H9 (cell line): Measurements from ENCODE around the gene COL5A2. TPM values are rescaled to one million over a fixed set of nuclear protein-coding genes. Genes with fewer than 3 reads are reported as not detected.

Experiments used
- DNase-seq: peaks from one replicate; pipeline ENCODE4 v3.0.0-alpha.2; 2017
- H2AFZ ChIP-seq: one replicate; pipeline ENCODE4 v1.6.1; 2013; ENCODE audit warnings: mild to moderate bottlenecking, low read length, control low read depth, moderate library complexity
- H2AK5ac ChIP-seq: 2 replicates; pipeline ENCODE4 v1.6.1; 2013; ENCODE audit warnings: low read length, control low read depth, mixed read lengths; ENCODE audit not compliant: insufficient read length
- H2BK120ac ChIP-seq: one replicate; pipeline ENCODE4 v1.6.1; 2013; ENCODE audit warnings: low read depth, mild to moderate bottlenecking, low read length, control low read depth, inconsistent platforms; ENCODE audit not compliant: poor library complexity, severe bottlenecking
- H2BK12ac ChIP-seq: 2 replicates; pipeline ENCODE4 v1.6.1; 2013; ENCODE audit warnings: low read length, control low read depth, mixed read lengths, low read depth; ENCODE audit not compliant: insufficient read length
- H2BK15ac ChIP-seq: 2 replicates; pipeline ENCODE4 v1.6.1; 2013; ENCODE audit warnings: low read depth, low read length, control low read depth
- H2BK20ac ChIP-seq: one replicate; pipeline ENCODE4 v1.6.1; 2013; ENCODE audit warnings: low read depth, mild to moderate bottlenecking, low read length, control low read depth, inconsistent platforms; ENCODE audit not compliant: poor library complexity, severe bottlenecking
- H2BK5ac ChIP-seq: 2 replicates; pipeline ENCODE4 v1.6.1; 2013; ENCODE audit warnings: low read length, control low read depth, mixed read lengths; ENCODE audit not compliant: insufficient read length
- H3K14ac ChIP-seq: 2 replicates; pipeline ENCODE4 v1.6.1; 2013; ENCODE audit warnings: low read length, control low read depth; ENCODE audit not compliant: insufficient read depth
- H3K18ac ChIP-seq: 2 replicates; pipeline ENCODE4 v1.6.1; 2013; ENCODE audit warnings: low read depth, mild to moderate bottlenecking, mixed read lengths, low read length, control low read depth; ENCODE audit not compliant: insufficient read length
- H3K23ac ChIP-seq: 2 replicates; pipeline ENCODE4 v1.6.1; 2013; ENCODE audit warnings: low read length, control low read depth, mixed read lengths, low read depth; ENCODE audit not compliant: insufficient read length
- H3K23me2 ChIP-seq: 2 replicates; pipeline ENCODE4 v1.6.1; 2013; ENCODE audit warnings: low read depth, mild to moderate bottlenecking, mixed read lengths, low read length, control low read depth; ENCODE audit not compliant: insufficient read length, poor library complexity, severe bottlenecking
- H3K27ac ChIP-seq: 2 replicates; pipeline ENCODE4 v1.5.1; 2013; ENCODE audit warnings: low read length, control low read depth, mixed read lengths, low read depth; ENCODE audit not compliant: insufficient read length
- H3K27me3 ChIP-seq: 2 replicates; pipeline ENCODE4 v1.6.1; 2013; ENCODE audit warnings: low read length, control low read depth, inconsistent platforms; ENCODE audit not compliant: insufficient read depth
- H3K4ac ChIP-seq: 2 replicates; pipeline ENCODE4 v1.6.1; 2013; ENCODE audit warnings: low read depth, mild to moderate bottlenecking, control low read depth, inconsistent platforms, low read length, moderate library complexity
- H3K4me1 ChIP-seq: 2 replicates; pipeline ENCODE4 v1.6.1; 2013; ENCODE audit warnings: low read length, control low read depth, inconsistent platforms; ENCODE audit not compliant: insufficient read depth
- H3K4me2 ChIP-seq: 2 replicates; pipeline ENCODE4 v1.6.1; 2013; ENCODE audit warnings: low read length, control low read depth, mixed read lengths; ENCODE audit not compliant: insufficient read length, insufficient read depth
- H3K56ac ChIP-seq: 2 replicates; pipeline ENCODE4 v1.6.1; 2013; ENCODE audit warnings: low read depth, mild to moderate bottlenecking, mixed read lengths, low read length, control low read depth; ENCODE audit not compliant: insufficient read length
- H3K79me1 ChIP-seq: 2 replicates; pipeline ENCODE4 v1.6.1; 2013; ENCODE audit warnings: low read depth, mild to moderate bottlenecking, moderate library complexity, low read length, control low read depth, inconsistent platforms; ENCODE audit not compliant: insufficient read depth, poor library complexity, severe bottlenecking
- H3K79me2 ChIP-seq: 2 replicates; pipeline ENCODE4 v1.6.1; 2013; ENCODE audit warnings: low read length, control low read depth, inconsistent platforms; ENCODE audit not compliant: insufficient read depth
- H3K9ac ChIP-seq: 2 replicates; pipeline ENCODE4 v1.6.1; 2013; ENCODE audit warnings: low read length, control low read depth, mixed read lengths; ENCODE audit not compliant: insufficient read length; ENCODE audit errors: extremely low read depth
- H3K9me3 ChIP-seq: one replicate; pipeline ENCODE4 v1.6.1; 2013; ENCODE audit warnings: low read depth, low read length, inconsistent platforms; ENCODE audit not compliant: control insufficient read depth
- H3T11ph ChIP-seq: one replicate; pipeline ENCODE4 v1.6.1; 2013; ENCODE audit warnings: mild to moderate bottlenecking, low read length, control low read depth, inconsistent platforms
- H4K20me1 ChIP-seq: one replicate; pipeline ENCODE4 v1.6.1; 2013; ENCODE audit not compliant: control insufficient read depth, insufficient read length, insufficient read depth
- H4K5ac ChIP-seq: 2 replicates; pipeline ENCODE4 v1.6.1; 2013; ENCODE audit warnings: low read depth, mild to moderate bottlenecking, mixed read lengths, low read length, control low read depth; ENCODE audit not compliant: insufficient read length
- H4K8ac ChIP-seq: replicated peaks from 2 replicates; pipeline ENCODE4 v1.6.1; 2013; ENCODE audit warnings: low read length, control low read depth, mixed read lengths, low read depth; ENCODE audit not compliant: insufficient read length
- H4K91ac ChIP-seq: 2 replicates; pipeline ENCODE4 v1.6.1; 2013; ENCODE audit warnings: low read depth, mild to moderate bottlenecking, moderate library complexity, mixed read lengths, low read length, control low read depth; ENCODE audit not compliant: insufficient read length
- H3K27ac Mint-ChIP-seq, 3 experiments: 2 replicates in 2 of 3; 3 replicates in 1 of 3; pipeline ENCODE4 v1.8.0; 2020 to 2021; ENCODE audit warnings: mixed read lengths in 3 of 3, mild to moderate bottlenecking in 1 of 3, moderate library complexity in 1 of 3
- H3K27me3 Mint-ChIP-seq: 2 replicates; pipeline ENCODE4 v1.8.0; 2021; ENCODE audit warnings: low read depth, mild to moderate bottlenecking, moderate library complexity, mixed read lengths
- H3K36me3 Mint-ChIP-seq, 3 experiments: 2 replicates in 2 of 3; 3 replicates in 1 of 3; pipeline ENCODE4 v1.8.0; 2020 to 2021; ENCODE audit warnings: low read depth in 3 of 3, mixed read lengths in 3 of 3; ENCODE audit not compliant: insufficient read depth in 1 of 3
- H3K4me1 Mint-ChIP-seq, 2 experiments: 2 replicates each; pipeline ENCODE4 v1.8.0; 2020; ENCODE audit warnings: mixed read lengths in 2 of 2
- H3K4me3 Mint-ChIP-seq, 2 experiments: 2 replicates in 1 of 2; 3 replicates in 1 of 2; pipeline ENCODE4 v1.8.0; 2020 to 2021; ENCODE audit warnings: mild to moderate bottlenecking in 2 of 2, mixed read lengths in 2 of 2, moderate library complexity in 1 of 2
- H3K9me3 Mint-ChIP-seq, 2 experiments: 2 replicates in 1 of 2; 3 replicates in 1 of 2; pipeline ENCODE4 v1.8.0; 2020; ENCODE audit warnings: mild to moderate bottlenecking in 2 of 2, mixed read lengths in 2 of 2, moderate library complexity in 1 of 2
- WGBS: extraction: QIAGEN DNeasy Blood & Tissue Kit; methylation state at CpG from one replicate; pipeline ENCODE4 v1.1.7; 2013; ENCODE audit warnings: missing lambda C conversion rate, low lambda C conversion rate, mixed read lengths; ENCODE audit not compliant: insufficient read length; ENCODE audit errors: extremely low coverage; 5-methylcytosine and 5-hydroxymethylcytosine counted together
- total RNA-seq: library from RNA; stranded (reverse); gene quantifications from 2 replicates; pipeline ENCODE4 v1.2.1, GENCODE V29; 2021
- TF ChIP-seq, protein P1 (sequence below): fragments of 200-600 bp; sonication (generic); conservative IDR thresholded peaks from 3 replicates; pipeline ENCODE4 v1.8.0; 2021; ENCODE audit warnings: antibody characterized with exemption, mild to moderate bottlenecking

Gene COL5A2
- total RNA-seq, 1 experiment from 2014 or later: 10.5 TPM

DNA sequence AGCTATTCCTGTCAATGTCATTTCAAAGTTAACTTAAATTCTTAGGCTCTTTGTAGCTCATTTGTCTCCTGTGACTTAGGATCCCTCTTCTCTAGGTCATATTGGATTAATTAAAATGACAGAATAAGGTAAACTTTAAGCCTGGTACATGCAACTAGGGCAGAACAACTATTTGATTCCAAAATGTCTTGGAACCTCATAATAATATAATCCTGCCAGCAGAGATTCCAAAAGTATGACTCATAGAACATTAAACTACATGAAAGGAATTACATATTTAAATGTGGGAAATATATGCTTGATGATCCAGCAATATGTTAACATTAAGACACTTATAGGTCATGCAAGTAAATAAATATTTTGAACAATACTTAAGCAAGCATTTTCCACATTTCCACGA lies 142.0 kb downstream of the COL5A2 start:
- Histone ChIP-seq H2BK12ac (no peak overlapping the region), H4K5ac (no peak overlapping the region), H2BK5ac (no peak overlapping the region), H3K27ac (no peak overlapping the region), H3K18ac (no peak overlapping the region), H3K4ac (no peak overlapping the region), H3K56ac (no peak overlapping the region), H3K79me1 (no peaks in the 10 kb centered on the region), H3K4me2 (no peak overlapping the region), H2BK15ac (no peak overlapping the region), H3K27me3 (no peaks in the 10 kb centered on the region), H3K9ac (no peak overlapping the region), H4K8ac (no peak overlapping the region), H3K4me1 (no peaks in the 10 kb centered on the region), H3K23me2 (no peaks in the 10 kb centered on the region), H2BK20ac (no peak overlapping the region), H4K91ac (no peak overlapping the region), H4K20me1 (no peaks in the 10 kb centered on the region), H3K9me3 (no peaks in the 10 kb centered on the region), H2AK5ac (no peak overlapping the region), H2AFZ (no peak overlapping the region), H3K79me2 (no peaks in the 10 kb centered on the region), H3K23ac (no peak overlapping the region), H2BK120ac (no peak overlapping the region), H3T11ph (no peak overlapping the region), H3K14ac (no peak overlapping the region)
- no CpG with 5 or more reads among the region's 1 CpG for WGBS
- H3K27ac Mint-ChIP-seq: no peak overlapping the region
- TF ChIP-seq, protein P1, sequence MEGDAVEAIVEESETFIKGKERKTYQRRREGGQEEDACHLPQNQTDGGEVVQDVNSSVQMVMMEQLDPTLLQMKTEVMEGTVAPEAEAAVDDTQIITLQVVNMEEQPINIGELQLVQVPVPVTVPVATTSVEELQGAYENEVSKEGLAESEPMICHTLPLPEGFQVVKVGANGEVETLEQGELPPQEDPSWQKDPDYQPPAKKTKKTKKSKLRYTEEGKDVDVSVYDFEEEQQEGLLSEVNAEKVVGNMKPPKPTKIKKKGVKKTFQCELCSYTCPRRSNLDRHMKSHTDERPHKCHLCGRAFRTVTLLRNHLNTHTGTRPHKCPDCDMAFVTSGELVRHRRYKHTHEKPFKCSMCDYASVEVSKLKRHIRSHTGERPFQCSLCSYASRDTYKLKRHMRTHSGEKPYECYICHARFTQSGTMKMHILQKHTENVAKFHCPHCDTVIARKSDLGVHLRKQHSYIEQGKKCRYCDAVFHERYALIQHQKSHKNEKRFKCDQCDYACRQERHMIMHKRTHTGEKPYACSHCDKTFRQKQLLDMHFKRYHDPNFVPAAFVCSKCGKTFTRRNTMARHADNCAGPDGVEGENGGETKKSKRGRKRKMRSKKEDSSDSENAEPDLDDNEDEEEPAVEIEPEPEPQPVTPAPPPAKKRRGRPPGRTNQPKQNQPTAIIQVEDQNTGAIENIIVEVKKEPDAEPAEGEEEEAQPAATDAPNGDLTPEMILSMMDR: no peak
- H3K4me3 Mint-ChIP-seq: no peak overlapping the region
- no peaks in the 10 kb centered on the region; a peak in 1 of 5 replicates for H3K9me3 Mint-ChIP-seq
- H3K27me3 Mint-ChIP-seq: no peaks in the 10 kb centered on the region
- no peaks in the 10 kb centered on the region for H3K4me1 Mint-ChIP-seq
- H3K36me3 Mint-ChIP-seq: no peaks in the 10 kb centered on the region; a peak in 2 of 7 replicates
- DNase-seq: no peak
